Choroid plexus epithelial cell (primary cell): Measurements from ENCODE around the gene R3HCC1L.
"Not testable (repeated sequence)": the region's sequence is repeated elsewhere in the genome, so short reads cannot be mapped to it uniquely, and the experiment has no call there.

Experiments used
- DNase-seq: peaks from one replicate; pipeline ENCODE4 v3.0.0-alpha.2; 2010; ENCODE audit warnings: low read depth
- H3K4me3 ChIP-seq: 2 replicates; pipeline ENCODE4 v1.5.1; 2011; ENCODE audit warnings: low read depth, mild to moderate bottlenecking, control low read depth, low read length, moderate library complexity
- CTCF ChIP-seq: conservative IDR thresholded peaks from 2 replicates; pipeline ENCODE4 v1.5.1; 2011; ENCODE audit warnings: low read depth, mild to moderate bottlenecking, control low read depth, inconsistent platforms, low read length, moderate library complexity

Gene R3HCC1L

DNA sequence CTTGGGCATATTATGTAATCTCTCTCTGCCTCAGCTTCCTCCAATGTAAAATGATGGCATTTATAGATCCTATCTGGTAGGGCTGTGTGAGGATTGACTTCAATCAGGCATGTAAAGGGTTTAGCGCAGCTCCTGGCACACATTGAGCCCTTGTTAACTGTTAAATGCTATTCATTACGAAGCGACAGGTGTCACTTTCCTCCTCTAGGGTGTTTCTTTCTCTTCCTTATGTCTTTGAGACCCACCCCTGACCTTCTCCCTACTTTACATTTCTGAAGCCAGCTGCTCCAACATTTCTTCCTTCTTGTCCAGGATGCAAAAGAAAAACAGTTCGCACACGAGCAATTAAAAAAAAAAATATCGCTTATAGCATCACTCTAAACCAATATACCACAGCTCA is 5.7 kb upstream of the R3HCC1L start:
- H3K4me3 ChIP-seq: no peak overlapping the region
- TF ChIP-seq CTCF: no peak
- DNase-seq: no peak

GRCh38 chr10:98131619-98132018 is 2.8 kb upstream of the R3HCC1L start:
- DNase-seq: peak; percentile 34
- TF ChIP-seq CTCF: no peak
- no peak overlapping the region for H3K4me3 ChIP-seq

DNA sequence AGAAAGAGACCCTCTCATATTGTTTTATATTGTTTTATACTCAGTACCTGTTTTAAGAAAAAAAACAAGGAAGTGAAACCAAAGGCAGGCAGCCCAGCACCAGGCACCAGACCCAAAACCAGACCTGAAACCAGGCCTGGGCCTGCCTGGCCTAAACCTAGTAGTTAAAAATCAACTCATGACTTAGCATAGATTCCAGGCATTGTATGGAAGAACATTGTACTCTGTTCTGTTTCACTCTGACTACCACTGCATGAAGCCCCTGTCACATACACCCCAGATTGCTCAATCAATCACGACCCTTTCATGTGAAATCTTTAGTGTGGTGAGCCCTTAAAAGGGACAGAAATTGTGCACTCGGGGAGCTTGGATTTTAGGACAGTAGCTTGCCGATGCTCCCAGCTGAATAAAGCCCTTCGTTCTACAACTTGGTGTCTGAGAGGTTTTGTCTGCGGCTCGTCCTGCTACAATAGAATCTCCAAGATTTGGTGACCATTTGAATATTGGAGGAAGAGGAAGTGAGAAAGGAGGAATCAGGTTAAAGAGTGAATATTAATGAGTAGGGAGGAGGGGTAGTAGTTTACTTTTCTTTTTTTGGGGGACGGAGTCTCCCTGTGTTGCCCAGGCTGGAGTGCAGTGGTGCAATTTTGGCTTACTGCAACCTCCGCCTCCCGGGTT is 1.2 kb upstream of the R3HCC1L start:
- not testable (repeated sequence) for DNase-seq

DNA sequence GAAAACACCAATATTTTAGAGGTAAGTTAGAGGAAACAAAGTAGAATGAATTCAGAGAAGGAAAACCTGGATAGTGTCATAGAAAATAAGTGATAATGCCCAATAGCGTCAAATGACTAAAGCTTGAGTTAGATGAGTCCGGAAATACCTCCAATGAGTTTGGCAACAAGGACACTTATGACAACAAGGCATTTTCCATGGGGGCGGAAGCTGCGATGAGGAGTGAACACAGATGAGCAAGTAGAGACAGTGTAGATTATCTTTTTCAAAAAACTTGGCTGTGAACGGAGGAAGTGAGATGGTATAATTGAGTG is 383 bp upstream of the R3HCC1L start:
- DNase-seq: no peak
- TF ChIP-seq CTCF: no peak
- peak overlapping the region; percentile 91 for H3K4me3 ChIP-seq

More for the DNA sequence above, 1.2 kb upstream of the R3HCC1L start:
- H3K4me3 ChIP-seq: not testable (repeated sequence)

GRCh38 chr10:98135222-98135899 is 904 bp downstream of the R3HCC1L start:
- DNase-seq: no peak
- no peak for TF ChIP-seq CTCF
- H3K4me3 ChIP-seq: peak overlapping the region; percentile 91

GRCh38 chr10:98136775-98137174 is 2.3 kb downstream of the R3HCC1L start:
- H3K4me3 ChIP-seq, DNase-seq: not testable (repeated sequence)

GRCh38 chr10:98138031-98138430 is 3.6 kb downstream of the R3HCC1L start:
- DNase-seq: no peak
- TF ChIP-seq CTCF: no peak

DNA sequence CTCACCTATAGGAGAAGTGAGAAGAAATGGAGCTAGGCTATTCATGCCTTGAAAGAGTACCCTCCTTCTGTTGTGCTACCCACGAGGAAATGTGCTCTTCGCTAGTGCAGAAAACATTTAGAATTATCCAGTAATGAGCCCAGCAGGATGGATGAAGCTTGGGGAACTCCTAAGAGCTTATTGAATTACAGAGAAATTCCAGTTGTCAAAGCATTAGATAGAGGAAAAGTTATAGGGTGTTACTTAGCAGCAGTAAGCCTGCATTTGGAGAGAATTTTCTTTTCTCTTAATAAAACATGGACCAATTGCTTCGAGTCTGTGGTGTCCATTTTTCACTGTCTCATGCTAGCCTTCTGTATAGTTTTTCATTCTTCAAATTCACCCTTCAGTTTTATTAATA is 5.0 kb downstream of the R3HCC1L start:
- no peak overlapping the region for H3K4me3 ChIP-seq
- TF ChIP-seq CTCF: no peak
- DNase-seq: no peak

More at GRCh38 chr10:98138031-98138430, 3.6 kb downstream of the R3HCC1L start:
- no peak overlapping the region for H3K4me3 ChIP-seq
